COLO668 (cell line): Measurements from ENCODE around the gene ZFPM1.
"Not testable (repeated sequence)": the region's sequence is repeated elsewhere in the genome, so short reads cannot be mapped to it uniquely, and the experiment has no call there.

Source experiments
- DNase-seq: peaks from one replicate; lab custom pipeline; 2025; ENCODE audit not compliant: unreplicated experiment; lab: John Stamatoyannopoulos, UW

The ZFPM1 gene

GRCh38 chr16:88478889-88479792 is 26.1 kb downstream of the ZFPM1 start:
- DNase-seq: no peak

DNA sequence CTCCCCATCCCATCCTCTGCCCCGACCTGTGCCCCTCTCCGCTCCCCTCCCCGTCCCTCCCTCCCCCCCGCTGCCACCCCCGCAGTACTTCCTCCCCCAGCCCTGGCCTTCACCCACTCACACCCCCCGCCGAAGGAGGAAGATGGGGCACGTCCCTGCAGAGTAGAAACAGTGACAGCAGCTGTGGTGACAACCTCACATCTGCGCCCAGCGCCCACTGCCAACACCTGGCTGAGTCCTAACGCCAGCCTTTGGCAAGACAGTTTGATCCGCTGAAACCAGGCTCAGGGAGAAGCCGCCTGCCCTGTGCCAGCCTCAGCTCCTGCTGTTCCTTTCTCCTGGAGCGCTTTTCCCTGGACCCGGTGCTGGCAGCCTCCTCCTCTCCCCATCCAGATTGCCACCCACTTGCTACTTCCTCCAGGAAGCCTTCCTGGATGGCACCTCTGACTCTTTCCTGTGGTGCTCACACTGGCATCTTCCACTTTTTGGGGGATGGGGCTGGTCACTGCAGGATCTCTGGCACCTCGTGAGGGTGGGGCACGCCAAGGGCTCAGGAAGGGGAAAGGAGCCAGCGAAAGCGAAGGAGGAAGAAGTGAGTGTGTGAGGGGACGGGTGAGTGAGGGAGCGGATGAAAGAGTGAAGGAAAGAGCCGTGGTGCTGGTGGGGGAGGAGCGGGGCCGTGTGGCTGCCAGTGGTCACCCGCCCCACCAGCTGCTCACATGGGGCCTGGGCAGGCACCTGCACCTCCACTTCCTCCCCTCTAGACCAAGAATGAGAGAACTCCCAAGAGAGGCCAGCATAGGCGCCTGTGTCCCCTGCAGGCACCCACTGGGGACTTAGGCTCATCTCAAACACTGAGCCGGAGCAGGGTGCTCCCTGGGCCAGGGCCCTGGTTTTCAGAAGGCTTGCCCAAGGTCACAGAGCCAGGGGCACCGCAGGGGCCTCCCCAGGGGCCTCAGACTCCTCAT is 27.0 kb downstream of the ZFPM1 start:
- DNase-seq: peak; percentile 21

GRCh38 chr16:88480829-88481228 is 27.7 kb downstream of the ZFPM1 start:
- no peak for DNase-seq

DNA sequence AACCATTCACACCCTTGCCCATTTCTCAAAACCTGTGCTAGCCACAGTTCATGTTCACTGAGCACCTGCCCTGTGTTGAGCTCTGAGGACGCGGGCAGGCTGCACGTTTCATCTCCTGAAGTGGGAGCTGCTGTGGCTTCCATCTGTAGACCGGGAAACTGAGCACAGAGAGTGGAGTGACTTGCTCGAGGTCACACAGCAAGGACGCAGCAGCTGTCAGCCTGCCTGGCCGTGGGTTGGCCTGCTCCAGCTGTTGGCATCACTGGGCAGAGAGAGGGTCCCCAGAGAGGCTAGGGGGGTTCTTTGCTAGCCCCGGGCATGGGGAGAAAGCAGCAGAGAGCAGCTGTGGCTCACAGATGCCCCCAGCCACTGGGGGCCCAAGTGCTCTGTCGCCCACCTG is 28.8 kb downstream of the ZFPM1 start:
- DNase-seq: no peak

DNA sequence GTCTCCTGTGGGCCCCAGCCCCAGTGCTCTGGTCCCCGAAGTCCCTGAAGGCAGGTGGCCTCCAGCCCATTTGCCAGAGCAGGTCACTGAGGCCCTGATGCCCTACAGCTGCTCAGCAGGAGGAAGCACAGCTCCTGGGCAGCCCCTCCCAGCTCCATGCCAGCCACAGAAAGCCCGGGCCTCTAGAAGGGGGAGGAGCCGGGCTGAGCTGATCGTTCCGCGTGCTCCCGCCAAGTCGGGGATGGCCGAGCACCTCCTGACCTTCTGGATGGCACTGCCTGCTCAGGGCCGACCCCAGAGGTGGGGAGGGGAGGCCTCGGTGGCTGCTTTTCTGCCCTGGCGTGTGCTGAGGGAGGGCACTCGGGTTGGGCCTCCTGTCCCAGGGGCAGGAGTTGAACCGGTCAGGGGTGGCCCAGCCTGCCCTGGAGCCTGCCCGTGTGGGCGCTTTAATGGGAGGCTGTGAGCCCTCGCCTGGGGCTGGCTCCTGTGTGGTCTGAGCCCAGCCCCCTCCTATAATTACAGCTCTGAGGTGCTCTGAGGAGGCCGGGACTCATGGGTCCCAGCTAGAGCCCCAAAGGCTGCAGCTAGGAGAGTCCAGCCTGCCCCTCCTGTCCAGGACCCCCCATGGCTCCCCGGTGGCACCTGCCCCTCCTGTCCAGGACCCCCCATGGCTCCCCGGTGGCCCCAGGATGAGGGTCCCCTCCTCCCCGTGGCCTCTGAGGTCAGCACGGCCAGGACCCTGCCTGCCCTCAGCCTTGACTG is 29.7 kb downstream of the ZFPM1 start:
- DNase-seq: peak; percentile 68

GRCh38 chr16:88483392-88483641 is 30.2 kb downstream of the ZFPM1 start:
- no peak for DNase-seq

GRCh38 chr16:88484505-88485365 is 31.7 kb downstream of the ZFPM1 start:
- peak; percentile 86 for DNase-seq

- not testable (repeated sequence) for DNase-seq
These were observed 32.3 kb downstream of the ZFPM1 start for GRCh38 chr16:88485366-88485741.

DNA sequence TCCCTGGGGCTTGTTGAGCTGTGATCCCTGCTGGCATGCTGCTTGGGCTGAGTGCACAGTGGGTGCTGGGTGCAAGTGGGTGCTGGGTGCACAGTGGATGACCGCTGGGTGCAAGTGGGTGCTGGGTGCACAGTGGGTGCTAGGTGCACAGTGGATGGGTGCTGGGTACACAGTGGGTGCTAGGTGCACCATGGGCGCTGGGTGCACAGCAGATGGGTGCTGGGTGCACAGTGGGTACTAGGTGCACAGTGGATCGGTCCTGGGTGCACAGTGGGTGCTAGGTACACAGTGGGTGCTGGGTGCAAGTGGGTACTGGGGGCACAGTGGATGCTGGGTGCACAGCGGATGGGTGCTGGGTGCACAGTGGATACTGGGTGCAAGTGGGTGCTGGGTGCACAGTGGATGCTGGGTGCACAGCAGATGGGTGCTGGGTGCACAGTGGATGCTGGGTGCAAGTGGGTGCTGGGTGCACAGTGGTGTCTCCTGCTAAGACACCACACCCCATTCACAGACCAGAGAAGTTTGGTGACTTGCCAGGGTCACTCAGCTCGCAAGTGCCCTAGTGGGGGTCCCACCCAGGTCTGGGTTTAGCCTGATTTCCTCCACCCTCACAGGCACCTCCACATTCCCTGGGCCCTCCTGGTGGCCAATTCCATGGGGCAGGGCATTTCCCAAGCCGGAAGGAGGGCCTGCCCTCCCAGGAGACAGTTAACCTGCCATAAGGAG is 33.5 kb downstream of the ZFPM1 start:
- no peak for DNase-seq

- DNase-seq: no peak
These were observed 34.0 kb downstream of the ZFPM1 start for GRCh38 chr16:88487124-88487432.

- peak; percentile 97 for DNase-seq
These were observed 35.1 kb downstream of the ZFPM1 start for GRCh38 chr16:88487920-88488851.

GRCh38 chr16:88489163-88489741 is 36.2 kb downstream of the ZFPM1 start:
- DNase-seq: peak; percentile 65

GRCh38 chr16:88491001-88491559 is 38.0 kb downstream of the ZFPM1 start:
- DNase-seq: no peak

GRCh38 chr16:88491560-88492310 is 38.7 kb downstream of the ZFPM1 start:
- DNase-seq: no peak

- DNase-seq: no peak
These were observed 40.8 kb downstream of the ZFPM1 start for GRCh38 chr16:88493879-88494278.

DNA sequence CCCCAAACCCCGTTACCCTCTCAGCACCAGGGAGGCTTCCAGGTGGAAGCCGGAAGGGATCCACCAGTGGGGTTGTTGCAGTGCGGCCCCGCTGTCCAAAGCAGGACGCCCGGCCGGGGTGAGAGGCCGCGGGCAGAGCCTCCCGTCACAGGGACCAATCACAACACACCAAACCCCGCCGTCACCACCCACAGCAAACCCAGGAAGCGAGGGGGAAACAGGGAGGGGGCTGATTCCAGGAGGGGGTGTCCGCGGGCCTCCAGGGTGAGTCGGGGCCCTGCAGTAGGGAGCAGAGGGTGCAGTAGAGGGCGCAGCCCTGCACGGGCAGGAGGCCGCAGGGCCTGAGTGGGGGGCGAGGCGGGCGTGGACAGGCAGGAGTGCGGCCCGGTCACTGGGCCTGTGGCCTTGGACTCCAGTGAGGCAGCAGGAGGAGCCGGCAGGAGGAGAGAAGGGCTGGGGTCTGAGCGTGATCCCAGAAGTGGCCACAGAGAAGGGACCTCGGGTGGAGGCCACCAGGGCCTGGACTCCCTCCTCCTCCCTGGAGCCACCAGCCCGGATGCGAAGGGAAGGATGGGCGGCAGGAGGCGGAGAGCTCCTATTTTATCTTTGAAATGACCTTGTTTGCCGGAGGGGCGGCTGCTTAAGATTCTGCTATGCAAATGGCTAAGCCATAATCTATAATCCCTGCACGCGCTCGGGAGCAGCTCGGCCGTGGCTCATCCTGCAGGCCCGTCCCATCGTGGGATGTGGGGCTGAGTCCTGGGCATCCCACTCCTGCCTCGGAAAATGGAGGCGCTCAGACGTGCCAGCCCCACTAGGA is 41.5 kb downstream of the ZFPM1 start:
- DNase-seq: no peak
